Measurements from ENCODE around the gene FLT3LG.

- TF ChIP-seq POLR2A (IDR thresholded peaks at IDR 0.05), result no peak
- TF ChIP-seq, protein P1, sequence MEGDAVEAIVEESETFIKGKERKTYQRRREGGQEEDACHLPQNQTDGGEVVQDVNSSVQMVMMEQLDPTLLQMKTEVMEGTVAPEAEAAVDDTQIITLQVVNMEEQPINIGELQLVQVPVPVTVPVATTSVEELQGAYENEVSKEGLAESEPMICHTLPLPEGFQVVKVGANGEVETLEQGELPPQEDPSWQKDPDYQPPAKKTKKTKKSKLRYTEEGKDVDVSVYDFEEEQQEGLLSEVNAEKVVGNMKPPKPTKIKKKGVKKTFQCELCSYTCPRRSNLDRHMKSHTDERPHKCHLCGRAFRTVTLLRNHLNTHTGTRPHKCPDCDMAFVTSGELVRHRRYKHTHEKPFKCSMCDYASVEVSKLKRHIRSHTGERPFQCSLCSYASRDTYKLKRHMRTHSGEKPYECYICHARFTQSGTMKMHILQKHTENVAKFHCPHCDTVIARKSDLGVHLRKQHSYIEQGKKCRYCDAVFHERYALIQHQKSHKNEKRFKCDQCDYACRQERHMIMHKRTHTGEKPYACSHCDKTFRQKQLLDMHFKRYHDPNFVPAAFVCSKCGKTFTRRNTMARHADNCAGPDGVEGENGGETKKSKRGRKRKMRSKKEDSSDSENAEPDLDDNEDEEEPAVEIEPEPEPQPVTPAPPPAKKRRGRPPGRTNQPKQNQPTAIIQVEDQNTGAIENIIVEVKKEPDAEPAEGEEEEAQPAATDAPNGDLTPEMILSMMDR (IDR thresholded peaks at IDR 0.05), result no peak
These were observed 31.7 kb upstream of the FLT3LG start for GRCh38 chr19:49442354-49442753.

Measured in vagina (tissue), 2 donors.